Uterus (tissue), 4 donors: ENCODE data around the gene TBC1D19. TPM values are rescaled to one million over a fixed set of nuclear protein-coding genes. Genes with fewer than 3 reads are reported as not detected.

Source experiments
- DNase-seq, 2 donors: peaks; one replicate each; pipeline ENCODE4 v3.0.0-alpha.2; 2019 to 2020
- H3K27ac ChIP-seq, 2 donors: fragments of 200-600 bp; sonication (generic); 1 replicate in 1 of 2; 2 replicates in 1 of 2; pipeline ENCODE4 v1.5.1; 2016 to 2018
- H3K27me3 ChIP-seq, 2 donors: fragments of 200-600 bp; sonication (generic); one replicate each; pipeline ENCODE4 v1.5.1; 2018 to 2019; ENCODE audit warnings: control low read depth in 1 of 2
- H3K36me3 ChIP-seq, 2 donors: fragments of 200-600 bp; sonication (generic); one replicate each; pipeline ENCODE4 v1.5.1; 2019; ENCODE audit warnings: control low read depth in 1 of 2
- H3K4me1 ChIP-seq, 2 donors: fragments of 200-600 bp; sonication (generic); one replicate each; pipeline ENCODE4 v1.5.1; 2018 to 2019; ENCODE audit warnings: control low read depth in 1 of 2
- H3K4me3 ChIP-seq, 2 donors: fragments of 200-600 bp; sonication (generic); 1 replicate in 1 of 2; 2 replicates in 1 of 2; pipeline ENCODE4 v1.5.1; 2018 to 2019; ENCODE audit warnings: mild to moderate bottlenecking in 1 of 2
- H3K9me3 ChIP-seq, 2 donors: fragments of 200-600 bp; sonication (generic); one replicate each; pipeline ENCODE4 v1.5.1; 2019; ENCODE audit warnings: control low read depth in 1 of 2
- POLR2A ChIP-seq, 2 donors: fragments of 450-650 bp; IDR thresholded peaks; one replicate each; pipeline ENCODE4 v1.6.1; 2016; ENCODE audit warnings: antibody characterized with exemption in 2 of 2, mild to moderate bottlenecking in 1 of 2, moderate library complexity in 1 of 2
- intact Hi-C: fragments of 100-400 bp; cut with DNase I; formaldehyde crosslinking; loops from one replicate; pipeline ENCODE4 v1.15.1; 2023; ENCODE audit warnings: low total_unique reads
- total RNA-seq, 4 donors: library from RNA; depleted of rRNA in 3 of 4; stranded (reverse); fragments of >200 nt in 3 of 4; gene quantifications; one replicate each; pipeline versions ENCODE4 v1.1.0 to v1.2.4, GENCODE V29; 2014 to 2023
- TF ChIP-seq, protein P1 (sequence below), 4 experiments: fragments of 200-600 bp in 2 of 4; fragments of 450-650 bp in 2 of 4; sonication (generic) in 2 of 4; IDR thresholded peaks; one replicate each; pipeline ENCODE4 v1.5.1; 2016 to 2019; ENCODE audit warnings: antibody characterized with exemption in 4 of 4, mild to moderate bottlenecking in 2 of 4, moderate library complexity in 1 of 4
- donor health status: DM: yes; HTN: yes; CAD: no.

TBC1D19 gene
- total RNA-seq, 4 donors from 2014 or later, result 5.4 to 69.6 (median 25.2) TPM

DNA sequence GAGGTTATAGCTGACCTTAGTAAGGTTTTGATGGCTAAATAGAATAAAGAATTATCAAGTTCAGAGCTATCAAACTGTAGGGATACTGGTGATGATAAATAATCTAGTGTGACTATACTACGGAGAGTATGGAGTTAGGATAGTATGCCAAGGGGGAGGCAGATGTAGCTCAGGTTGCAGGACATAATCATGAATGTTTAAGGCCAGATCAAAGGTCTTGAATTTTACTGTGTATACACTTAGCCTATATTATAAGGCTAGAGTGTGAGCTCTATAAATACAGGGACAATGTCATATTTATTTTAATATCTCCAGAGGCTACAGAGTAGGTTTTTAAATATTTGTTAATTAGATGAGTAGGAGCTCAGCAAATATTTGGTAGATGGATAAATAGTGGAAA, 145.7 kb downstream of the TBC1D19 start:
- H3K27ac ChIP-seq, result no peak overlapping the region
- H3K4me3 ChIP-seq, result no peak overlapping the region
- intact Hi-C loops, result loop anchor here (10.0 kb wide), 1 partner anchor 275 kb away; no protein-coding TSS in a partner anchor
- no peaks in the 10 kb centered on the region for H3K4me1 ChIP-seq
- TF ChIP-seq POLR2A (IDR thresholded peaks at IDR 0.05), result no peak
- TF ChIP-seq, protein P1, sequence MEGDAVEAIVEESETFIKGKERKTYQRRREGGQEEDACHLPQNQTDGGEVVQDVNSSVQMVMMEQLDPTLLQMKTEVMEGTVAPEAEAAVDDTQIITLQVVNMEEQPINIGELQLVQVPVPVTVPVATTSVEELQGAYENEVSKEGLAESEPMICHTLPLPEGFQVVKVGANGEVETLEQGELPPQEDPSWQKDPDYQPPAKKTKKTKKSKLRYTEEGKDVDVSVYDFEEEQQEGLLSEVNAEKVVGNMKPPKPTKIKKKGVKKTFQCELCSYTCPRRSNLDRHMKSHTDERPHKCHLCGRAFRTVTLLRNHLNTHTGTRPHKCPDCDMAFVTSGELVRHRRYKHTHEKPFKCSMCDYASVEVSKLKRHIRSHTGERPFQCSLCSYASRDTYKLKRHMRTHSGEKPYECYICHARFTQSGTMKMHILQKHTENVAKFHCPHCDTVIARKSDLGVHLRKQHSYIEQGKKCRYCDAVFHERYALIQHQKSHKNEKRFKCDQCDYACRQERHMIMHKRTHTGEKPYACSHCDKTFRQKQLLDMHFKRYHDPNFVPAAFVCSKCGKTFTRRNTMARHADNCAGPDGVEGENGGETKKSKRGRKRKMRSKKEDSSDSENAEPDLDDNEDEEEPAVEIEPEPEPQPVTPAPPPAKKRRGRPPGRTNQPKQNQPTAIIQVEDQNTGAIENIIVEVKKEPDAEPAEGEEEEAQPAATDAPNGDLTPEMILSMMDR (IDR thresholded peaks at IDR 0.05), result no peak
- H3K9me3 ChIP-seq, result no peaks in the 10 kb centered on the region
- H3K27me3 ChIP-seq, result no peaks in the 10 kb centered on the region
- no peaks in the 10 kb centered on the region for H3K36me3 ChIP-seq
- no peak for DNase-seq

DNA sequence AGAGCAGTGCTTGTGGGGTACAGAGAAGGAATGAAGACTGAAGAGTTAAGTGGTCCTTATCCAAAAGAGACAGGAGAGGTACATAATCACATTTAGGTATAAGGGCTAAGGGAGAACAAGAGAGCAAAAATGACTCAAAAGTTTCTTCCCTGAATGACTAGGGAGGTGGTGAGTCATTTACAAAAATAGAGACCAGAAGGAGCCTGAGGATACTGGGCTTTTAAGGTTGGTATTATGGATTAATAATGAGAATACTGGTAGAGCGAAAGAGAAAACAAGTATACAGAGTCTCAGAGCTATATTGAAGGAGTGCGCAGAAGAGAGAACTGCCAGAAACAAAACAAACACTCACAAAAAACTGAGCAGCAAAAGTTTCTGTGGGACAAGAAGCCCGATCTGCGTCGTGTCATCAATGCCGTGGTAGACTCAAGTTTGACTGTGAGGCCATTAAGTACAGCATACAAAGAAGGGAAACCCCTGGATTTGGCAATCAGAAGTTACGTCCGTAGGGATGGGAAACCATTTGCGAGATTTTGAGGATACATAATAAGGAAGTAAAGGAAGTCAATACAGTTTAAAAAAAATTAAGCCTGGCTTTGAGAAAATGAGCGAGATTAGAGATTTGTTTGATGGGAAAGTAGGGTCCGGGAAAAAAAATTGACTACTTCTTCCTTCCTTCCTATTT, 147.6 kb downstream of the TBC1D19 start:
- DNase-seq, result no peak
- Histone ChIP-seq H3K4me3 (no peak overlapping the region), H3K4me1 (no peaks in the 10 kb centered on the region), H3K36me3 (no peaks in the 10 kb centered on the region), H3K27me3 (no peaks in the 10 kb centered on the region), H3K27ac (no peak overlapping the region), H3K9me3 (no peaks in the 10 kb centered on the region)
- intact Hi-C loops, result no loop called here
- TF ChIP-seq POLR2A (IDR thresholded peaks at IDR 0.05), result no peak
- TF ChIP-seq, protein P1 (IDR thresholded peaks at IDR 0.05), result no peak

DNA sequence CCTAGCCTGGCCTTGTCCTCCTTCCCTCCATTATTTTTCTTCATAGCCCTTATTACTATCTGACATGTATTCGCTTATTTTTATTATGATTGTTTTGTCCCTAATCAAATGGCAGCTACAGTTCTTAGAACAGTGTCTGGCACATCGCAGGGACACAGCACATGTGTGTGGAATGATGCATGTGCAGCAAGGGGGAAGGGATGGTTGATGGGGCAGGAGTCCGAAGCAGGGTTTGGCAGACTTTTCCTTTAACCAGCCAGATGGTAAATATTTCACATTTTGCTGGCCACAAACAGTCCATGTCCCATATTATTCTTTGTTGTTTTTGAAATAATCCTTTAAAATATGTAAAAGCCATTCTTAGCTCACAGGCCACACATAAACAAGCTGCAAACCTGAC, 148.5 kb downstream of the TBC1D19 start:
- Histone ChIP-seq H3K4me1 (no peaks in the 10 kb centered on the region), H3K36me3 (no peaks in the 10 kb centered on the region), H3K27ac (no peak overlapping the region), H3K27me3 (no peaks in the 10 kb centered on the region), H3K9me3 (no peaks in the 10 kb centered on the region), H3K4me3 (no peak overlapping the region)
- DNase-seq, result no peak
- intact Hi-C loops, result no loop called here
- TF ChIP-seq, protein P1 (IDR thresholded peaks at IDR 0.05), result no peak
- TF ChIP-seq POLR2A (IDR thresholded peaks at IDR 0.05), result no peak

DNA sequence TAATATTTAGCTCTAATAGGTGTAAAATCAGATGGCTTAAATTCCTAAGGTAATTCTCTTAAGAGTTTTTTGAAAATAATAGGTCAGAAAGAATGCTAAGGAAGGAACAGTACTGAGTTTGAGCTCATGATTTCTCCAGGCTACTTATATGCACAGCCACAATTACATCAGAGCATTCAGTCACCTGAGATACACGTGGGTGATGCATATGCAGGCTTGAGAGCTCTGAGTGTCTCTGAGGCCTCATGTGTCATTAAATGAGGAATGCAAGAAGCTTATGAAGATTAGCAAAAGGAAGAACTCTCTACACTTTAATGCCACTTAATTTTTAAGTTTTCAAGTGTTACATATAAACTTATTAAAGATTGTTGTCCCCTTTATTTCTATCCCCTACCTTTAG, 152.7 kb downstream of the TBC1D19 start:
- H3K4me3 ChIP-seq, result no peak overlapping the region

DNA sequence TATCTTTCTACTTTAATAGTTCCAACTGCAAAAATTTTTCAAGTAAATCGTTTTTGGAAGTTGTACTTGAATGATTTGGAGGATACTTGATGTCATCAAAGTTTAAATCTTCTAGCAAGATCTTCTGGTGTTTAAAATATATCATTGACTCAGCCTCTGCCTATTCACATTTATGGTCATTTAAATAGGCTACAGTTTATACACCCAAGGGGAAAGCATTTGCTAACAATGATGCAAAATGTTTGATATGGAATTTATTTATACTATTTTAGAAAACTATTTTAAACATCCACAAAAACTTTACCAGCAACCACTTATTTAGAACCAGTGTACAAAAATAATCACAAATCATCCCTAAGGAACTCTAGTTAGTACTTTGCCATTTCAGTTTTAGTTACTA, 153.5 kb downstream of the TBC1D19 start:
- no peaks in the 10 kb centered on the region for H3K4me1 ChIP-seq

More for the DNA sequence above, 152.7 kb downstream of the TBC1D19 start:
- H3K27ac ChIP-seq, result no peak overlapping the region
- intact Hi-C loops, result no loop called here
- DNase-seq, result no peak
- TF ChIP-seq, protein P1 (IDR thresholded peaks at IDR 0.05), result no peak
- no peak for TF ChIP-seq POLR2A (IDR thresholded peaks at IDR 0.05)
- H3K9me3 ChIP-seq, result no peaks in the 10 kb centered on the region
- H3K4me1 ChIP-seq, result no peaks in the 10 kb centered on the region
- H3K36me3 ChIP-seq, result no peaks in the 10 kb centered on the region
- H3K27me3 ChIP-seq, result no peaks in the 10 kb centered on the region

More for the DNA sequence above, 153.5 kb downstream of the TBC1D19 start:
- Histone ChIP-seq H3K27me3 (no peaks in the 10 kb centered on the region), H3K27ac (no peak overlapping the region), H3K4me3 (no peak overlapping the region), H3K36me3 (no peaks in the 10 kb centered on the region), H3K9me3 (no peaks in the 10 kb centered on the region)
- intact Hi-C loops, result no loop called here
- DNase-seq, result no peak
- TF ChIP-seq, protein P1 (IDR thresholded peaks at IDR 0.05), result no peak
- TF ChIP-seq POLR2A (IDR thresholded peaks at IDR 0.05), result no peak
